B cell (primary cell): ENCODE results near the gene TENM4. TPM values are rescaled to one million over a fixed set of nuclear protein-coding genes. Genes with fewer than 3 reads are reported as not detected.

Source experiments
- ATAC-seq: fragments of 200-7000 bp; cut with Tn5 transposase; one replicate; pipeline ENCODE4 v1.10.0; 2021; ENCODE audit warnings: low read depth, mild to moderate bottlenecking, moderate number of reproducible peaks, moderate library complexity
- CTCF ChIA-PET: fragments of 350-600 bp; sonication (Branson Sonifier 250); formaldehyde crosslinking; loops from one replicate; lab custom pipeline; 2021; ENCODE audit warnings: antibody characterized with exemption, inconsistent platforms; lab: Charles Lee
- POLR2A ChIA-PET: fragments of 350-600 bp; sonication (Branson Sonifier 250); formaldehyde crosslinking; loops from one replicate; lab custom pipeline; 2021; ENCODE audit warnings: antibody characterized with exemption; lab: Charles Lee
- DNase-seq: peaks from one replicate; pipeline ENCODE4 v3.0.0; 2013
- H2AFZ ChIP-seq: 2 replicates; pipeline ENCODE4 v1.6.1; 2012; ENCODE audit warnings: mild to moderate bottlenecking, low read depth, low read length; ENCODE audit not compliant: insufficient read depth, poor library complexity, severe bottlenecking
- H3K27ac ChIP-seq, 2 donors: 1 replicate in 1 of 2; 2 replicates in 1 of 2; pipeline ENCODE4 v1.5.1; 2012 to 2013; ENCODE audit warnings: low read length in 2 of 2, mild to moderate bottlenecking in 2 of 2, moderate library complexity in 1 of 2
- H3K27me3 ChIP-seq, 4 experiments: fragments of 200-600 bp in 1 of 4; sonication (generic) in 1 of 4; replicated peaks in 1 of 4; 1 replicate in 2 of 4; 2 replicates in 2 of 4; pipeline versions ENCODE4 v1.6.1 to v1.7.0; 2013 to 2016; ENCODE audit warnings: low read length in 3 of 4, mild to moderate bottlenecking in 2 of 4, mixed read lengths in 1 of 4, moderate library complexity in 1 of 4; ENCODE audit not compliant: insufficient read depth in 4 of 4, control insufficient read depth in 3 of 4; ENCODE audit errors: control extremely low read depth in 1 of 4
- H3K36me3 ChIP-seq, 2 experiments: replicated peaks in 1 of 2; 1 replicate in 1 of 2; 2 replicates in 1 of 2; pipeline versions ENCODE4 v1.6.1 to v1.7.1; 2013; ENCODE audit warnings: low read length in 1 of 2; ENCODE audit not compliant: insufficient read depth in 2 of 2, control insufficient read depth in 1 of 2; ENCODE audit errors: control extremely low read depth in 1 of 2, extremely low read depth in 1 of 2
- H3K4me1 ChIP-seq, 2 donors: fragments of 200-600 bp in 1 of 2; sonication (generic) in 1 of 2; 1 replicate in 1 of 2; 2 replicates in 1 of 2; pipeline versions ENCODE4 v1.5.1 to v1.6.1; 2013 to 2017; ENCODE audit warnings: low read length in 2 of 2; ENCODE audit not compliant: control insufficient read depth in 2 of 2, insufficient read depth in 2 of 2
- H3K4me2 ChIP-seq: replicated peaks from 2 replicates; pipeline ENCODE3; 2012; ENCODE audit warnings: mild to moderate bottlenecking, low read depth, low read length; ENCODE audit not compliant: poor library complexity, severe bottlenecking
- H3K4me3 ChIP-seq, 5 experiments: fragments of 200-600 bp in 1 of 5; sonication (generic) in 1 of 5; 1 replicate in 3 of 5; 2 replicates in 2 of 5; pipeline versions ENCODE4 v1.5.1 to v1.7.0; 2011 to 2016; ENCODE audit warnings: low read length in 4 of 5, mild to moderate bottlenecking in 4 of 5, low read depth in 2 of 5, control low read depth in 1 of 5, moderate library complexity in 1 of 5; ENCODE audit not compliant: insufficient read depth in 1 of 5; ENCODE audit errors: control extremely low read depth in 1 of 5, extremely low read depth in 1 of 5
- H3K79me2 ChIP-seq: fragments of 200-600 bp; sonication (generic); one replicate; pipeline ENCODE4 v1.6.0; 2016; ENCODE audit warnings: low read length; ENCODE audit not compliant: control insufficient read depth, insufficient read depth
- H3K9ac ChIP-seq: fragments of 200-600 bp; sonication (generic); 2 replicates; pipeline ENCODE4 v1.6.1; 2017; ENCODE audit warnings: mild to moderate bottlenecking, low read length, moderate library complexity
- H3K9me3 ChIP-seq, 3 donors: one replicate each; pipeline versions ENCODE4 v1.6.1 to v1.7.1; 2013; ENCODE audit warnings: low read length in 2 of 3; ENCODE audit not compliant: control insufficient read depth in 2 of 3, insufficient read depth in 1 of 3; ENCODE audit errors: control extremely low read depth in 1 of 3
- H4K20me1 ChIP-seq: 2 replicates; pipeline ENCODE4 v1.6.0; 2012; ENCODE audit warnings: mild to moderate bottlenecking, low read length; ENCODE audit not compliant: insufficient read depth, control insufficient read depth, poor library complexity, severe bottlenecking
- H3K27ac Mint-ChIP-seq: one replicate; pipeline ENCODE4 v1.8.0; 2021; ENCODE audit warnings: mixed read lengths
- H3K27me3 Mint-ChIP-seq: one replicate; pipeline ENCODE4 v1.8.0; 2021; ENCODE audit warnings: mixed read lengths
- H3K4me1 Mint-ChIP-seq: one replicate; pipeline ENCODE4 v1.8.0; 2021; ENCODE audit warnings: mixed read lengths
- H3K4me3 Mint-ChIP-seq: one replicate; pipeline ENCODE4 v1.8.0; 2021; ENCODE audit warnings: mixed read lengths
- H3K9me3 Mint-ChIP-seq: one replicate; pipeline ENCODE4 v1.8.0; 2022; ENCODE audit warnings: mixed read lengths; ENCODE audit not compliant: insufficient read depth
- EZH2 ChIP-seq: IDR thresholded peaks from 2 replicates; pipeline ENCODE4 v1.6.1; 2012; ENCODE audit warnings: borderline replicate concordance, low read depth, mild to moderate bottlenecking, moderate library complexity, low read length; ENCODE audit not compliant: insufficient read depth, poor library complexity, severe bottlenecking
- WGBS: methylation state at CpG from one replicate; pipeline ENCODE4 v1.1.5; 2013; ENCODE audit warnings: missing lambda C conversion rate; ENCODE audit not compliant: insufficient coverage; 5-methylcytosine and 5-hydroxymethylcytosine counted together
- intact Hi-C: fragments of 100-400 bp; cut with micrococcal nuclease; formaldehyde crosslinking; loops from one replicate; pipeline ENCODE4 v1.10.0; 2022
- polyA plus RNA-seq: library from polyadenylated mRNA; depleted of rRNA; stranded (reverse); fragments of >200 nt; gene quantifications from 2 replicates; pipeline ENCODE4 v1.2.3, GENCODE V29; 2012
- total RNA-seq, 2 donors: library from RNA; stranded (reverse); fragments of 120-200 nt in 1 of 2; gene quantifications; 1 replicate in 1 of 2; 2 replicates in 1 of 2; pipeline versions ENCODE4 v1.2.3 to v1.2.4, GENCODE V29; 2013 to 2022
- TF ChIP-seq, protein P1 (sequence below): fragments of 200-600 bp; IDR thresholded peaks from one replicate; pipeline ENCODE4 v1.8.0; 2022; ENCODE audit warnings: antibody characterized with exemption, mild to moderate bottlenecking

TENM4 gene
- total and polyA plus RNA-seq, 2 donors (not counting 1 experiment from before 2014, with no cell fraction given): 0.09 to 5.7 TPM

DNA sequence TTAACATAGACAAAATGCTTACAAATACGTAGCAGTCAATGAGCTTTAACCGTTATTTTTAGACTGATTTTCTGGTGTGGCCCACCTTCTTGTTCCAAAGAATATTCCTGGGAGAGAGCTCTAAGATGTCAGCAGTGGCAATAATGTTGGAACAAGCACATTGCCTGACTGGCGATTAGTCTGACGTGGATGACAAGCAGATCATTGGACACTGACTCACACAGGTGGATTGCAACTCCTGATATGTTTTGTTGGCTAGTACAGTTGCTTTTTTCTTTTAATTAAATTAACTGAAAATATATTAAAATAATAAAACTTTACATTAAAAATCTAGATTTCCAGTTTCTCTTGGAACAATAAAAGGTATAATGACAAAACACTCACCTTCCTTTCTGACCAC lies 78.0 kb downstream of the TENM4 start:
- Mint-ChIP-seq H3K27me3 (peaks cover 12% of the 10 kb centered on the region), H3K9me3 (no peaks in the 10 kb centered on the region), H3K4me1 (no peaks in the 10 kb centered on the region), H3K4me3 (no peak overlapping the region), H3K27ac (no peak overlapping the region)
- Histone ChIP-seq H3K9me3 (no peaks in the 10 kb centered on the region), H3K27me3 (no peaks in the 10 kb centered on the region), H4K20me1 (no peaks in the 10 kb centered on the region), H3K9ac (no peak overlapping the region), H3K4me1 (no peaks in the 10 kb centered on the region), H2AFZ (no peak overlapping the region), H3K79me2 (no peaks in the 10 kb centered on the region), H3K4me3 (no peak overlapping the region), H3K4me2 (no peak overlapping the region), H3K27ac (no peak overlapping the region), H3K36me3 (no peaks in the 10 kb centered on the region)
- intact Hi-C loops: no loop called here
- TF ChIP-seq, protein P1, sequence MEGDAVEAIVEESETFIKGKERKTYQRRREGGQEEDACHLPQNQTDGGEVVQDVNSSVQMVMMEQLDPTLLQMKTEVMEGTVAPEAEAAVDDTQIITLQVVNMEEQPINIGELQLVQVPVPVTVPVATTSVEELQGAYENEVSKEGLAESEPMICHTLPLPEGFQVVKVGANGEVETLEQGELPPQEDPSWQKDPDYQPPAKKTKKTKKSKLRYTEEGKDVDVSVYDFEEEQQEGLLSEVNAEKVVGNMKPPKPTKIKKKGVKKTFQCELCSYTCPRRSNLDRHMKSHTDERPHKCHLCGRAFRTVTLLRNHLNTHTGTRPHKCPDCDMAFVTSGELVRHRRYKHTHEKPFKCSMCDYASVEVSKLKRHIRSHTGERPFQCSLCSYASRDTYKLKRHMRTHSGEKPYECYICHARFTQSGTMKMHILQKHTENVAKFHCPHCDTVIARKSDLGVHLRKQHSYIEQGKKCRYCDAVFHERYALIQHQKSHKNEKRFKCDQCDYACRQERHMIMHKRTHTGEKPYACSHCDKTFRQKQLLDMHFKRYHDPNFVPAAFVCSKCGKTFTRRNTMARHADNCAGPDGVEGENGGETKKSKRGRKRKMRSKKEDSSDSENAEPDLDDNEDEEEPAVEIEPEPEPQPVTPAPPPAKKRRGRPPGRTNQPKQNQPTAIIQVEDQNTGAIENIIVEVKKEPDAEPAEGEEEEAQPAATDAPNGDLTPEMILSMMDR: no peak
- TF ChIP-seq EZH2: no peak
- CTCF ChIA-PET: no interaction called here
- 86% methylated on average over 2 of the region's 4 CpGs for WGBS
- no peak for DNase-seq
- no peak for ATAC-seq
- POLR2A ChIA-PET: no interaction called here

DNA sequence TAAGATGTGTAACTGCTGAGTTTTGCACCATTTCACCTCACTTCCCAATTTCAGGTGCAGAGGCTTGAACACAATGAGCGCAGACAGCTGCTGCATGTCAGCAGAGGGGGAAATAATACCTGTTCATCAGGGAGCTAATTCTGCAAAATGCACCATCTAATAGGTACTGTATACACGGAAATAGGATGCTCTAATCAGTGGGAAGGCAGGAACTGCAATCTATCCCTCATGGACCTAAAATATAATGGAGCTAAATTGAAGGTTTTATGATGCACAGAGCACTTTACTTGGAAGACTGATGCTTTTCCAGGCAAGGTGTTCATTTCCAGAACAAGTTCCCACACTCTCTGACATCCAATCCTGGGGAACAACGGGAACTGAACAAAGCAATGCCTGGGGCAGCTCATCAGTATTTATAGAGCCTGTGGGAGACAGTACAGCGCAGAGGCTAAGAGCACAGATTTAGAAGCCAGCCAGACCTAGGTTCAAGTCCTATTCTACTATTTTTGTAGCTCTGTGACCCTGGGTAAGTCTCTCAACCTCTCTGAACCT lies 78.5 kb downstream of the TENM4 start:
- Histone ChIP-seq H3K4me1 (no peaks in the 10 kb centered on the region), H3K79me2 (no peaks in the 10 kb centered on the region), H3K27me3 (no peaks in the 10 kb centered on the region), H3K4me3 (no peak overlapping the region), H3K27ac (no peak overlapping the region), H3K4me2 (no peak overlapping the region), H3K9ac (no peak overlapping the region), H4K20me1 (no peaks in the 10 kb centered on the region), H2AFZ (no peak overlapping the region), H3K9me3 (no peaks in the 10 kb centered on the region), H3K36me3 (no peaks in the 10 kb centered on the region)
- ChIA-PET POLR2A (no interaction called here), CTCF (no interaction called here)
- no peak overlapping the region for H3K27ac Mint-ChIP-seq
- TF ChIP-seq, protein P1: no peak
- no peak for TF ChIP-seq EZH2
- WGBS: 85% methylated on average over 3 of the region's 4 CpGs
- peaks cover 9% of the 10 kb centered on the region for H3K27me3 Mint-ChIP-seq
- H3K4me1 Mint-ChIP-seq: no peaks in the 10 kb centered on the region
- intact Hi-C loops: no loop called here
- H3K4me3 Mint-ChIP-seq: no peak overlapping the region
- DNase-seq (no peak), ATAC-seq (no peak)
- no peaks in the 10 kb centered on the region for H3K9me3 Mint-ChIP-seq
